ENCODE measurements around the gene CCR5.

GRCh38 chr3:46381625-46382024 lies 10.9 kb downstream of the CCR5 start:
- TF ChIP-seq TAF1 (conservative IDR thresholded peaks at IDR 0.05) = no peak
- TF ChIP-seq CTCF (IDR thresholded peaks at IDR 0.05; ENCODE audit: low read depth, low read length, missing input control) = no peak
- no peak for TF ChIP-seq REST (IDR thresholded peaks at IDR 0.05)
- TF ChIP-seq, protein P1, sequence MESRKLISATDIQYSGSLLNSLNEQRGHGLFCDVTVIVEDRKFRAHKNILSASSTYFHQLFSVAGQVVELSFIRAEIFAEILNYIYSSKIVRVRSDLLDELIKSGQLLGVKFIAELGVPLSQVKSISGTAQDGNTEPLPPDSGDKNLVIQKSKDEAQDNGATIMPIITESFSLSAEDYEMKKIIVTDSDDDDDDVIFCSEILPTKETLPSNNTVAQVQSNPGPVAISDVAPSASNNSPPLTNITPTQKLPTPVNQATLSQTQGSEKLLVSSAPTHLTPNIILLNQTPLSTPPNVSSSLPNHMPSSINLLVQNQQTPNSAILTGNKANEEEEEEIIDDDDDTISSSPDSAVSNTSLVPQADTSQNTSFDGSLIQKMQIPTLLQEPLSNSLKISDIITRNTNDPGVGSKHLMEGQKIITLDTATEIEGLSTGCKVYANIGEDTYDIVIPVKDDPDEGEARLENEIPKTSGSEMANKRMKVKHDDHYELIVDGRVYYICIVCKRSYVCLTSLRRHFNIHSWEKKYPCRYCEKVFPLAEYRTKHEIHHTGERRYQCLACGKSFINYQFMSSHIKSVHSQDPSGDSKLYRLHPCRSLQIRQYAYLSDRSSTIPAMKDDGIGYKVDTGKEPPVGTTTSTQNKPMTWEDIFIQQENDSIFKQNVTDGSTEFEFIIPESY (IDR thresholded peaks at IDR 0.05) = no peak
- TF ChIP-seq SP1 (IDR thresholded peaks at IDR 0.05) = no peak
- no peak for TF ChIP-seq RAD21 (IDR thresholded peaks at IDR 0.05)
- no peak for TF ChIP-seq YY1 (IDR thresholded peaks at IDR 0.05)
- no peak for TF ChIP-seq MAX (IDR thresholded peaks at IDR 0.05)
- TF ChIP-seq JUND (IDR thresholded peaks at IDR 0.05) = no peak
- TF ChIP-seq FOXA2 (IDR thresholded peaks at IDR 0.05) = no peak
- no peak for TF ChIP-seq HNF4G (IDR thresholded peaks at IDR 0.05)
- TF ChIP-seq, protein P2, sequence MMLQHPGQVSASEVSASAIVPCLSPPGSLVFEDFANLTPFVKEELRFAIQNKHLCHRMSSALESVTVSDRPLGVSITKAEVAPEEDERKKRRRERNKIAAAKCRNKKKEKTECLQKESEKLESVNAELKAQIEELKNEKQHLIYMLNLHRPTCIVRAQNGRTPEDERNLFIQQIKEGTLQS (IDR thresholded peaks at IDR 0.05) = no peak
- no peak for TF ChIP-seq FOXA1 (IDR thresholded peaks at IDR 0.05)
